Heart left ventricle (tissue), 13 donors: Measurements from ENCODE around the gene MEGF8.

Experiments used
- POLR2A ChIP-seq, 2 donors: fragments of 450-650 bp; IDR thresholded peaks; one replicate each; pipeline ENCODE4 v1.6.1; 2017; ENCODE audit warnings: antibody characterized with exemption in 2 of 2, mild to moderate bottlenecking in 2 of 2, moderate library complexity in 2 of 2
- TF ChIP-seq, protein P1 (sequence below), 12 donors: fragments of 200-600 bp; sonication (generic) in 4 of 12; IDR thresholded peaks; one replicate each; pipeline versions ENCODE4 v1.5.0 to v1.8.0; 2018 to 2022; ENCODE audit warnings: antibody characterized with exemption in 12 of 12, mild to moderate bottlenecking in 5 of 12
- donor health status: ischemic (EF 13 %, LVEDD 7.1; RV severe dilation, severe dysfunction).
- donor health status: DM: no; HTN: yes; CAD: no.
- donor health status: DM: no; HTN: no; CAD: no.
- donor health status: ischemic (EF 25% LVEDD 6.9; RV normal size, moderate dysfunction).
- donor health status: ischemic (EF 25% LVEDD 5.7; RV mildly dilated, moderate dysfunction).
- donor health status: ischemic (EF 35%, LVEDD 5.7; RV mildly dilated, moderate dysfunction).
- donor health status: nonischemic (EF 11% LVEDD 7.7; RV severe dilation, severe dysfunction).
- donor health status: DM: yes; HTN: yes; CAD: no.
- donor health status: PGD.
- donor health status: ischemic (EF 29% LVEDD 5.4; RV normal size, mild dysfunction).
- donor health status: nonischemic (EF 23%, LVEDD 6.1; RV moderate dilation, normal function).

DNA sequence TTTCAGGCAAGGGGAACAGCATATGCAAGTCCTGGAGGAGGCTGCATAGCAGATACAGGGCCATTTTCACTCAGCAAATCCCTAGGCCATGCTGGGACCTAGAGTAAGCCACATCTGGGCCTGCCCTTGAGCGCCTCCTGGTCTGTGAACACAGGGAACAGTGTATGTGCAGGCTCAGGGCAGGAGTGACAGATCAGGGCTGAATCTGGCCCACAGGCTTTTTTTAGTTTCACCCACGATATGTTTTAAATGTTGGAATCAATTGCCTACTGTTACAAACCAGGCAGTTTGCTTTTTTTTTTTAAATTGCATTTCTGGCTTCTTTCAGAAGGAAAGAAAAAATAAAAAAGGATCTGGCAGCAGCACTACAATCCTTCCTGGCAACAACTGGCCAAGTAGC, 13.8 kb upstream of the MEGF8 start:
- TF ChIP-seq, protein P1, sequence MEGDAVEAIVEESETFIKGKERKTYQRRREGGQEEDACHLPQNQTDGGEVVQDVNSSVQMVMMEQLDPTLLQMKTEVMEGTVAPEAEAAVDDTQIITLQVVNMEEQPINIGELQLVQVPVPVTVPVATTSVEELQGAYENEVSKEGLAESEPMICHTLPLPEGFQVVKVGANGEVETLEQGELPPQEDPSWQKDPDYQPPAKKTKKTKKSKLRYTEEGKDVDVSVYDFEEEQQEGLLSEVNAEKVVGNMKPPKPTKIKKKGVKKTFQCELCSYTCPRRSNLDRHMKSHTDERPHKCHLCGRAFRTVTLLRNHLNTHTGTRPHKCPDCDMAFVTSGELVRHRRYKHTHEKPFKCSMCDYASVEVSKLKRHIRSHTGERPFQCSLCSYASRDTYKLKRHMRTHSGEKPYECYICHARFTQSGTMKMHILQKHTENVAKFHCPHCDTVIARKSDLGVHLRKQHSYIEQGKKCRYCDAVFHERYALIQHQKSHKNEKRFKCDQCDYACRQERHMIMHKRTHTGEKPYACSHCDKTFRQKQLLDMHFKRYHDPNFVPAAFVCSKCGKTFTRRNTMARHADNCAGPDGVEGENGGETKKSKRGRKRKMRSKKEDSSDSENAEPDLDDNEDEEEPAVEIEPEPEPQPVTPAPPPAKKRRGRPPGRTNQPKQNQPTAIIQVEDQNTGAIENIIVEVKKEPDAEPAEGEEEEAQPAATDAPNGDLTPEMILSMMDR (IDR thresholded peaks at IDR 0.05): no peak
- no peak for TF ChIP-seq POLR2A (IDR thresholded peaks at IDR 0.05)
